Measurements from ENCODE around the gene EFHD2.

Gene EFHD2

GRCh38 chr1:15401391-15402055 lies 8.2 kb upstream of the EFHD2 start:
- H3K4me3 Mint-ChIP-seq: no peak overlapping the region
- H3K27me3 Mint-ChIP-seq: peaks cover 7% of the 10 kb centered on the region
- ATAC-seq (no peak), DNase-seq (no peak)
- H3K27ac Mint-ChIP-seq: no peak overlapping the region
- H3K9me3 Mint-ChIP-seq: peaks cover 0 to 17% of the 10 kb centered on the region in 2 donors
- H3K4me1 Mint-ChIP-seq: no peaks in the 10 kb centered on the region

GRCh38 chr1:15402809-15403450 lies 6.8 kb upstream of the EFHD2 start:
- H3K4me3 Mint-ChIP-seq: no peak overlapping the region
- ATAC-seq (no peak), DNase-seq (no peak)
- H3K9me3 Mint-ChIP-seq: peaks cover 0 to 17% of the 10 kb centered on the region in 2 donors
- no peak overlapping the region for H3K27ac Mint-ChIP-seq
- peaks cover 21% of the 10 kb centered on the region for H3K27me3 Mint-ChIP-seq
- H3K4me1 Mint-ChIP-seq: no peaks in the 10 kb centered on the region

- Mint-ChIP-seq H3K9me3 (peaks cover 0 to 12% of the 10 kb centered on the region in 2 donors), H3K27me3 (peaks cover 29% of the 10 kb centered on the region), H3K27ac (no peak overlapping the region), H3K4me3 (no peak overlapping the region), H3K4me1 (peaks cover 2% of the 10 kb centered on the region)
- no peak for DNase-seq
- ATAC-seq: no peak
Measured at GRCh38 chr1:15403962-15404580, 5.6 kb upstream of the EFHD2 start.

GRCh38 chr1:15405106-15405850 lies 4.4 kb upstream of the EFHD2 start:
- Mint-ChIP-seq H3K27me3 (peaks cover 33% of the 10 kb centered on the region), H3K4me3 (no peak overlapping the region), H3K4me1 (peaks cover 6% of the 10 kb centered on the region), H3K27ac (no peak overlapping the region), H3K9me3 (peaks cover 0 to under 1% of the 10 kb centered on the region in 2 donors)
- ATAC-seq: no peak
- no peak for DNase-seq

GRCh38 chr1:15406614-15407559 lies 2.8 kb upstream of the EFHD2 start:
- Mint-ChIP-seq H3K4me3 (no peak overlapping the region), H3K27me3 (peaks cover 33% of the 10 kb centered on the region), H3K4me1 (peaks cover 22% of the 10 kb centered on the region), H3K9me3 (no peaks in the 10 kb centered on the region), H3K27ac (no peak overlapping the region)
- DNase-seq: no peak
- ATAC-seq: no peak

- ATAC-seq (no peak), DNase-seq (no peak)
- Mint-ChIP-seq H3K4me3 (no peak overlapping the region), H3K9me3 (no peaks in the 10 kb centered on the region), H3K4me1 (peaks cover 29% of the 10 kb centered on the region), H3K27ac (no peak overlapping the region), H3K27me3 (peaks cover 33% of the 10 kb centered on the region)
Measured at GRCh38 chr1:15407580-15407979, 2.1 kb upstream of the EFHD2 start.

- no peaks in the 10 kb centered on the region for H3K9me3 Mint-ChIP-seq
- peak overlapping the region; percentile 88 to 97 for H3K4me3 Mint-ChIP-seq
- ATAC-seq (no peak), DNase-seq (no peak)
- peak overlapping the region; percentile 49 to 88 for H3K27ac Mint-ChIP-seq
- peaks cover 33% of the 10 kb centered on the region for H3K27me3 Mint-ChIP-seq
- peaks cover 42% of the 10 kb centered on the region for H3K4me1 Mint-ChIP-seq
Measured at GRCh38 chr1:15408890-15409387, 749 bp upstream of the EFHD2 start.

- no peaks in the 10 kb centered on the region for H3K9me3 Mint-ChIP-seq
- peak overlapping the region; percentile 41 to 96 for H3K27ac Mint-ChIP-seq
- H3K4me1 Mint-ChIP-seq: peaks cover 56% of the 10 kb centered on the region
- peaks cover 28% of the 10 kb centered on the region for H3K27me3 Mint-ChIP-seq
- H3K4me3 Mint-ChIP-seq: peak overlapping the region; percentile 88 to 97
- DNase-seq (peak; percentile 12 to 19), ATAC-seq (peak; percentile 11)
Measured at GRCh38 chr1:15410223-15410883, 665 bp downstream of the EFHD2 start.

- H3K27ac Mint-ChIP-seq: peak overlapping the region; percentile 41 to 96
Measured at GRCh38 chr1:15410884-15411245, 1.2 kb downstream of the EFHD2 start.

GRCh38 chr1:15411593-15412137 lies 2.0 kb downstream of the EFHD2 start:
- DNase-seq: peak; percentile 9 to 35
- H3K27ac Mint-ChIP-seq: no peak overlapping the region
- peak overlapping the region; percentile 88 to 97 for H3K4me3 Mint-ChIP-seq
- H3K9me3 Mint-ChIP-seq: no peaks in the 10 kb centered on the region
- H3K27me3 Mint-ChIP-seq: peaks cover 25% of the 10 kb centered on the region
- H3K4me1 Mint-ChIP-seq: peaks cover 70% of the 10 kb centered on the region
- ATAC-seq: peak; percentile 39

More at GRCh38 chr1:15410884-15411245, 1.2 kb downstream of the EFHD2 start:
- no peak for ATAC-seq
- no peak for DNase-seq
- Mint-ChIP-seq H3K4me1 (peaks cover 62% of the 10 kb centered on the region), H3K9me3 (no peaks in the 10 kb centered on the region), H3K4me3 (peak overlapping the region; percentile 88 to 97), H3K27me3 (peaks cover 26% of the 10 kb centered on the region)

GRCh38 chr1:15412175-15412800 lies 2.6 kb downstream of the EFHD2 start:
- Mint-ChIP-seq H3K9me3 (no peaks in the 10 kb centered on the region), H3K27ac (no peak overlapping the region), H3K27me3 (peaks cover 19% of the 10 kb centered on the region), H3K4me1 (peaks cover 76% of the 10 kb centered on the region), H3K4me3 (peak overlapping the region; percentile 88 to 97)
- ATAC-seq (peak; percentile 29), DNase-seq (peak in 1 of 2 donors; percentile 29)

- H3K4me3 Mint-ChIP-seq: no peak overlapping the region
- DNase-seq (no peak), ATAC-seq (no peak)
- H3K9me3 Mint-ChIP-seq: no peaks in the 10 kb centered on the region
- peaks cover 14% of the 10 kb centered on the region for H3K27me3 Mint-ChIP-seq
- H3K27ac Mint-ChIP-seq: peak overlapping the region in 1 of 2 donors; percentile 71
- peaks cover 81% of the 10 kb centered on the region for H3K4me1 Mint-ChIP-seq
Measured at GRCh38 chr1:15412843-15413242, 3.2 kb downstream of the EFHD2 start.

GRCh38 chr1:15413563-15414444 lies 4.1 kb downstream of the EFHD2 start:
- Mint-ChIP-seq H3K27ac (peak overlapping the region in 1 of 2 donors; percentile 79), H3K27me3 (peaks cover 7% of the 10 kb centered on the region), H3K9me3 (no peaks in the 10 kb centered on the region), H3K4me1 (peaks cover 84% of the 10 kb centered on the region), H3K4me3 (no peak overlapping the region)
- no peak for DNase-seq
- ATAC-seq: no peak
